ENCODE data around the gene GTF3C6. TPM values are rescaled to one million over a fixed set of nuclear protein-coding genes. Genes with fewer than 3 reads are reported as not detected.
"Not testable (repeated sequence)": the region's sequence is repeated elsewhere in the genome, so short reads cannot be mapped to it uniquely, and the experiment has no call there.

The GTF3C6 gene
- total RNA-seq, 1 experiment from 2014 or later = 96.8 TPM

DNA sequence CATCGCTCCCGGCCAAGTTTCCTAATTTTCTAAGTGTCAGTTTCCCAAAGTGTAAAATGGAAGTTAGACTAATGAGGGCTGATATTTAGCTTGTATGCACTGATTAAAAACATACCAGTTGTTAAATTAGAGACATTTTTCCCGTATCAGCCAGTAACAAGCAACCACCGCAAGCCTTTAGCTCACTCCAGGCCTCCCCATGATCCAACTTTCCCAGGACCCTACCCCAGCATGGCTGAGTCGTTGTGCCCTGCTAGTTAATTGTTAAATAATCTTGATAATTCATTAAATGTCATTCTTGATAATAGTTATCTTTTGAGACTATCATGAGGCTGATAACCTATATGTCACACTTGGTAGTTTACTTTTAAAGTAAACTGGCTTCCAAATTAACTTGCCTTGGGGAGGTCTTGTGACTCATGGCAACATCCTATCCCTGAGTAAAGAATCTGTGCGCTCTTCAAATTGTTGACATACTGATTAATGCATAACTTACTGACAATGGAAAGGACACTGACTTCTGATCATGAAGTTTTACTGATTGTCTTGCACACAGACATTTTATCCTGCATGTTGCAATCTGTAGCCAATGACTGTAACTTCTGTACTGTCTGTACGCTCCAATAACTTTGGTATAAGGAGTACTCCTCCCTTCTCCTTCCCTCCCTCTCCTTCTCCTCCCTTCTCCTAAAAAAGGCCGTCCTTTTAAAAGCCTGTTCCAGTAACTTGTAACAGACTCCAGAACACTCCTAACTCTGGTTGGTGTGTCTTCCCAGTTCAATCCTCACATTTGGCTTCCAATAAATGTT lies 6.3 kb upstream of the GTF3C6 start:
- POLR2A ChIA-PET = interaction anchor here (1.9 to 2.0 kb wide), 2 partner anchors 30 to 76 kb away, joined by 7 to 8 read pairs; partner anchors contain the start of gene RPF2
- no peaks in the 10 kb centered on the region for H3K9me3 Mint-ChIP-seq (ENCODE audit: unreplicated experiment)
- intact Hi-C loops (cut with micrococcal nuclease) = no loop called here
- no peak overlapping the region for H3K4me3 Mint-ChIP-seq (ENCODE audit: unreplicated experiment)
- no peaks in the 10 kb centered on the region for H3K27me3 Mint-ChIP-seq (ENCODE audit: insufficient read depth, unreplicated experiment)
- peaks cover 15% of the 10 kb centered on the region for H3K4me1 Mint-ChIP-seq (ENCODE audit: insufficient read depth, unreplicated experiment)
- DNase-seq (ENCODE audit: unreplicated experiment) = peak; percentile 63
- BruUV-seq (replicated peaks) = no TSS peak
- H3K27ac Mint-ChIP-seq (ENCODE audit: low read depth, unreplicated experiment) = peak overlapping the region; percentile 88
- H3K36me3 Mint-ChIP-seq (ENCODE audit: insufficient read depth, unreplicated experiment) = no peaks in the 10 kb centered on the region
- CTCF ChIA-PET = interaction anchor here (0.6 to 10.4 kb wide), 11 partner anchors 10 to 424 kb away, joined by 3 to 123 read pairs (median 6); no protein-coding TSS in a partner anchor
- TF ChIP-seq CTCF (IDR thresholded peaks at IDR 0.05; ENCODE audit: unreplicated experiment) = no peak

DNA sequence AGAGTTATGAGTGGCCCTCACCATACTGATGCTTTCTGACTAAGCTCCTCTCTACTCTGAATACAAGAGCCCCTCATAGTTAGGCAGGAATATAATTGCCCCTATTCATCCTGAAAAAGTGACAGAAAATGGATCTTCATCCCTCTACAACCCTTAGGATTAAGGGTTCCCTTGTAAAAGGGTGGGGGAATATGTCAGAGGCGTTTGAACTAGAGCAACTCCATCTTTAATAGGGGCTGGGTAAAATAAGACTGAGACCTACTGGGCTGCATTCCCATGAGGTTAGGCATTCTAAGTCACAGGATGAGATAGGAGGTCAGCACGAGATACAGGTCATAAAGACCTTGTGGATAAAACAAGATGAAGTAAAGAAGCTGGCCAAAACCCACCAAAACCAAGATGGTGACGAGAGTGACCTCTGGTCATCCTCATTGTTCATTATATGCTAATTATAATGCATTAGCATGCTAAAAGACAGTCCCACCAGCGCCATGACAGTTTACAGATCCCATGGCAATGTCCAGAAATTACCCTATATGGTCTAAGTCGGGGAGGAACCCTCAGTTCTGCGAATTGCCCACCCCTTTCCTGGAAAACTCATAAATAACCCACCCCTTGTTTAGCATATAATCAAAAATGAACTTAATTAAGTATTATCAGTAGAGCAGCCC lies 4.7 kb upstream of the GTF3C6 start:
- Mint-ChIP-seq H3K4me1 (ENCODE audit: insufficient read depth, unreplicated experiment) (peaks cover 15% of the 10 kb centered on the region), H3K27ac (ENCODE audit: low read depth, unreplicated experiment) (peak overlapping the region; percentile 88), H3K4me3 (ENCODE audit: unreplicated experiment) (no peak overlapping the region), H3K36me3 (ENCODE audit: insufficient read depth, unreplicated experiment) (no peaks in the 10 kb centered on the region), H3K9me3 (ENCODE audit: unreplicated experiment) (no peaks in the 10 kb centered on the region), H3K27me3 (ENCODE audit: insufficient read depth, unreplicated experiment) (no peaks in the 10 kb centered on the region)
- no TSS peak for BruUV-seq (replicated peaks)
- ChIA-PET POLR2A (interaction anchor here (0.7 to 1.9 kb wide), 4 partner anchors 75 to 347 kb away, joined by 3 to 8 read pairs (median 4); no protein-coding TSS in a partner anchor), CTCF (interaction anchor here (0.6 to 1.5 kb wide), 6 partner anchors 29 to 1043 kb away, joined by 3 to 7 read pairs (median 4); partner anchors contain the start of gene RPF2)
- no peak for TF ChIP-seq CTCF (IDR thresholded peaks at IDR 0.05; ENCODE audit: unreplicated experiment)
- no peak for DNase-seq (ENCODE audit: unreplicated experiment)
- intact Hi-C loops (cut with micrococcal nuclease) = no loop called here

DNA sequence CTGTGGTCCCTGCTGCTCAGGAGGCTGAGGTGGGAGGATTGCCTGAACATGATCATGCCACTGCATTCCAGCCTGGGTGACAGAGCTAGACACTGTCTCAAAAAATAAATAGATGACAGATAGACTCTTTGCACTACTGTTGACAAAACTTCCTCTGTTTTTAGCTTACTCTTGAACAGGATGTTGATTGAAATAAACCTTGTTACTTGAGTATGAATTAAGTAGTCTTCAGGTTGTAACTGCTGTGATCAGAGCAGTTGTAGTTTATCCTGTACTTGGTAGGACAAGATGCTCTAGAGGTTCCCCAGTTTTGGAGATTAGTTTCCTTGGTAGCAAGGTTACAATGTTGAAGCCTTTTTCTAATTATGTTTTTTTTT lies 1.5 kb downstream of the GTF3C6 start:
- H3K9me3 Mint-ChIP-seq (ENCODE audit: unreplicated experiment) = no peaks in the 10 kb centered on the region
- ChIA-PET POLR2A (interaction anchor here (1.0 to 3.7 kb wide), 4 partner anchors 12 to 277 kb away, joined by 3 to 27 read pairs (median 6); partner anchors contain the start of gene RPF2), CTCF (interaction anchor here (0.6 to 1.7 kb wide), 6 partner anchors 10 to 459 kb away, joined by 3 to 9 read pairs (median 4); no protein-coding TSS in a partner anchor)
- peak overlapping the region; percentile 10 for H3K4me3 Mint-ChIP-seq (ENCODE audit: unreplicated experiment)
- no peak for DNase-seq (ENCODE audit: unreplicated experiment)
- no peak for TF ChIP-seq CTCF (IDR thresholded peaks at IDR 0.05; ENCODE audit: unreplicated experiment)
- BruUV-seq (replicated peaks) = no TSS peak
- H3K27ac Mint-ChIP-seq (ENCODE audit: low read depth, unreplicated experiment) = no peak overlapping the region
- H3K36me3 Mint-ChIP-seq (ENCODE audit: insufficient read depth, unreplicated experiment) = peaks cover 47% of the 10 kb centered on the region
- H3K4me1 Mint-ChIP-seq (ENCODE audit: insufficient read depth, unreplicated experiment) = no peaks in the 10 kb centered on the region
- no peaks in the 10 kb centered on the region for H3K27me3 Mint-ChIP-seq (ENCODE audit: insufficient read depth, unreplicated experiment)
- intact Hi-C loops (cut with micrococcal nuclease) = no loop called here

DNA sequence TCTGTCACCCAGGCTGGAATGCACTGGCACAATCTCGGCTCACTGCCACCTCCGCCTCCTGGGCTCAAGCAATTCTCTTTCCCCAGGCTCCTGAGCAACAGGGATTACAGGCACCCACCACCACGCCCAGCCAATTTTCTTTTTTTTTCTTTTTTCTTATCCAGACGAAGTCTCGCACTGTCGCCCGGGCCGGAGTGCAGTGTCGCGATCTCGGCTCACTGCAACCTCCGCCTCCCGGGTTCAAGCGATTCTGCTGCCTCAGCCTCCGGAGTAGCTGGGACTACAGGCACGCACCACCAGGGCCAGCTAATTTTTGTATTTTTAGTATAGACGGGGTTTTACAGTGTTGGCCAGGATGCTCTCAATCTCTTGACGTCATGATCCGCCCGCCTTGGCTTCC lies 4.1 kb downstream of the GTF3C6 start:
- BruUV-seq (replicated peaks); H3K9me3 Mint-ChIP-seq (ENCODE audit: unreplicated experiment); H3K27ac Mint-ChIP-seq (ENCODE audit: low read depth, unreplicated experiment); H3K4me3 Mint-ChIP-seq (ENCODE audit: unreplicated experiment); CTCF ChIA-PET; DNase-seq (ENCODE audit: unreplicated experiment); H3K27me3 Mint-ChIP-seq (ENCODE audit: insufficient read depth, unreplicated experiment); intact Hi-C loops (cut with micrococcal nuclease); H3K4me1 Mint-ChIP-seq (ENCODE audit: insufficient read depth, unreplicated experiment): not testable (repeated sequence)
- POLR2A ChIA-PET = interaction anchor here (0.7 to 1.0 kb wide), 2 partner anchors 88 to 519 kb away, joined by 3 read pairs; partner anchors contain the start of gene AMD1
- H3K36me3 Mint-ChIP-seq (ENCODE audit: insufficient read depth, unreplicated experiment) = peaks cover 69% of the 10 kb centered on the region
